ENCODE results near the gene DBN1. TPM values are rescaled to one million over a fixed set of nuclear protein-coding genes. Genes with fewer than 3 reads are reported as not detected.
"Not testable (repeated sequence)": the region's sequence is repeated elsewhere in the genome, so short reads cannot be mapped to it uniquely, and the experiment has no call there.

DBN1 gene
- total RNA-seq, 1 experiment from 2014 or later: 127 TPM

GRCh38 chr5:177425196-177425800 lies 48.1 kb downstream of the DBN1 start:
- Histone ChIP-seq H3K9me3 (ENCODE audit: low read length) (no peaks in the 10 kb centered on the region), H3F3A (ENCODE audit: low read length, unreplicated experiment) (no peaks in the 10 kb centered on the region), H3K27ac (ENCODE audit: low read length) (peak overlapping the region; percentile 72), H3K79me2 (ENCODE audit: low read length) (peaks cover 31% of the 10 kb centered on the region), H3K27me3 (ENCODE audit: low read length) (no peaks in the 10 kb centered on the region), H3K9me2 (replicated peaks; ENCODE audit: low read length) (no peaks in the 10 kb centered on the region), H4K20me1 (ENCODE audit: low read length) (0 out of 2 replicates have a peak, but pooled peaks cover 5% of the 10 kb centered on the region), H3K4me2 (ENCODE audit: low read length) (peak overlapping the region; percentile 77), H3K4me3 (ENCODE audit: low read length) (peak overlapping the region; percentile 72), H3K9ac (ENCODE audit: low read length) (peak overlapping the region; percentile 57), H3K36me3 (ENCODE audit: low read depth, low read length) (no peaks in the 10 kb centered on the region), H3K4me1 (ENCODE audit: insufficient read depth, low read length) (peaks cover 19% of the 10 kb centered on the region), H2AFZ (ENCODE audit: low read length) (peak overlapping the region; percentile 74)
- intact Hi-C loops (cut with micrococcal nuclease): no loop called here
- BruUV-seq (replicated peaks): no TSS peak
- CTCF ChIA-PET: interaction anchor here (0.9 to 2.3 kb wide), 4 partner anchors 22 to 55 kb away, joined by 8 to 32 read pairs (median 12); no protein-coding TSS in a partner anchor
- TF ChIP-seq CTCF (conservative IDR thresholded peaks at IDR 0.05; ENCODE audit: low read depth, low read length) (no peak), EZH2 (IDR thresholded peaks at IDR 0.05; ENCODE audit: low read length, unreplicated experiment) (no peak), EZH2phosphoT487 (IDR thresholded peaks at IDR 0.05; ENCODE audit: borderline replicate concordance, low read length) (no peak)
- no peak for DNase-seq
- POLR2A ChIA-PET (ENCODE audit: unreplicated experiment): no interaction called here
- ATAC-seq: no peak

GRCh38 chr5:177423671-177424070 lies 49.8 kb downstream of the DBN1 start:
- 0 out of 2 replicates have a peak, but pooled peaks cover 5% of the 10 kb centered on the region for H4K20me1 ChIP-seq (ENCODE audit: low read length)
- ATAC-seq: no peak
- BruUV-seq (replicated peaks): no TSS peak
- peaks cover 20% of the 10 kb centered on the region for H3K79me2 ChIP-seq (ENCODE audit: low read length)
- H3K9me3 ChIP-seq (ENCODE audit: low read length): no peaks in the 10 kb centered on the region
- intact Hi-C loops (cut with micrococcal nuclease): no loop called here
- ChIA-PET POLR2A (ENCODE audit: unreplicated experiment) (no interaction called here), CTCF (interaction anchor here (0.6 kb wide), 1 partner anchor 18 kb away, joined by 3 read pairs; no protein-coding TSS in a partner anchor)
- H2AFZ ChIP-seq (ENCODE audit: low read length): no peak overlapping the region
- no peak overlapping the region for H3K4me2 ChIP-seq (ENCODE audit: low read length)
- no peaks in the 10 kb centered on the region for H3K27me3 ChIP-seq (ENCODE audit: low read length)
- no peaks in the 10 kb centered on the region for H3K9me2 ChIP-seq (replicated peaks; ENCODE audit: low read length)
- no peak overlapping the region for H3K9ac ChIP-seq (ENCODE audit: low read length)
- no peak overlapping the region for H3K27ac ChIP-seq (ENCODE audit: low read length)
- peaks cover 19% of the 10 kb centered on the region for H3K4me1 ChIP-seq (ENCODE audit: insufficient read depth, low read length)
- H3K4me3 ChIP-seq (ENCODE audit: low read length): no peak overlapping the region
- no peaks in the 10 kb centered on the region for H3K36me3 ChIP-seq (ENCODE audit: low read depth, low read length)
- TF ChIP-seq EZH2 (IDR thresholded peaks at IDR 0.05; ENCODE audit: low read length, unreplicated experiment): no peak
- TF ChIP-seq CTCF (conservative IDR thresholded peaks at IDR 0.05; ENCODE audit: low read depth, low read length): no peak
- TF ChIP-seq EZH2phosphoT487 (IDR thresholded peaks at IDR 0.05; ENCODE audit: borderline replicate concordance, low read length): no peak
- H3F3A ChIP-seq (ENCODE audit: low read length, unreplicated experiment): no peaks in the 10 kb centered on the region
- no peak for DNase-seq

- Histone ChIP-seq H3K9ac (ENCODE audit: low read length) (no peak overlapping the region), H3K4me3 (ENCODE audit: low read length) (no peak overlapping the region), H3K27ac (ENCODE audit: low read length) (no peak overlapping the region), H2AFZ (ENCODE audit: low read length) (no peak overlapping the region), H3K27me3 (ENCODE audit: low read length) (no peaks in the 10 kb centered on the region), H3K9me3 (ENCODE audit: low read length) (no peaks in the 10 kb centered on the region), H3K9me2 (replicated peaks; ENCODE audit: low read length) (no peaks in the 10 kb centered on the region), H3K36me3 (ENCODE audit: low read depth, low read length) (no peaks in the 10 kb centered on the region), H3K4me2 (ENCODE audit: low read length) (no peak overlapping the region), H4K20me1 (ENCODE audit: low read length) (no peaks in the 10 kb centered on the region), H3K4me1 (ENCODE audit: insufficient read depth, low read length) (peaks cover 7% of the 10 kb centered on the region), H3F3A (ENCODE audit: low read length, unreplicated experiment) (no peaks in the 10 kb centered on the region), H3K79me2 (ENCODE audit: low read length) (no peaks in the 10 kb centered on the region)
- no peak for TF ChIP-seq EZH2phosphoT487 (IDR thresholded peaks at IDR 0.05; ENCODE audit: borderline replicate concordance, low read length)
- TF ChIP-seq EZH2 (IDR thresholded peaks at IDR 0.05; ENCODE audit: low read length, unreplicated experiment): no peak
- TF ChIP-seq CTCF (conservative IDR thresholded peaks at IDR 0.05; ENCODE audit: low read depth, low read length): no peak
- intact Hi-C loops (cut with micrococcal nuclease): no loop called here
- BruUV-seq (replicated peaks): no TSS peak
- DNase-seq (no peak), ATAC-seq (no peak)
- POLR2A ChIA-PET (ENCODE audit: unreplicated experiment): no interaction called here
- CTCF ChIA-PET: no interaction called here
These were observed 52.2 kb downstream of the DBN1 start for GRCh38 chr5:177421062-177421798.

GRCh38 chr5:177420472-177420871 lies 53.0 kb downstream of the DBN1 start:
- H3K9me2 ChIP-seq (replicated peaks; ENCODE audit: low read length); H2AFZ ChIP-seq (ENCODE audit: low read length); H3K9me3 ChIP-seq (ENCODE audit: low read length); POLR2A ChIA-PET (ENCODE audit: unreplicated experiment); H3K27me3 ChIP-seq (ENCODE audit: low read length); H3K4me2 ChIP-seq (ENCODE audit: low read length); H3K4me3 ChIP-seq (ENCODE audit: low read length); H3K36me3 ChIP-seq (ENCODE audit: low read depth, low read length); H4K20me1 ChIP-seq (ENCODE audit: low read length); H3K27ac ChIP-seq (ENCODE audit: low read length); H3K4me1 ChIP-seq (ENCODE audit: insufficient read depth, low read length); H3F3A ChIP-seq (ENCODE audit: low read length, unreplicated experiment); ATAC-seq; DNase-seq; CTCF ChIA-PET; BruUV-seq (replicated peaks); H3K79me2 ChIP-seq (ENCODE audit: low read length); H3K9ac ChIP-seq (ENCODE audit: low read length); intact Hi-C loops (cut with micrococcal nuclease): not testable (repeated sequence)

All from PC-3 (cell line).